DMS53 treated with DMSO at 0.1 percent for 48 hours (cell line): ENCODE data around the gene LSM7.
A peak's percentile ranks its signal among the peaks of the same experiment; 100 is the strongest.

Experiments
- DNase-seq: peaks from one replicate; lab custom pipeline; 2025; ENCODE audit not compliant: unreplicated experiment; lab: John Stamatoyannopoulos, UW

LSM7 gene

GRCh38 chr19:2328401-2329148 lies at the start of gene LSM7, which contains the start of gene SPPL2B:
Gene LSM7 (minus strand): TSS chr19:2328586. CDS start chr19:2328566, 20 bp downstream.
Gene SPPL2B (plus strand): TSS chr19:2328684. CDS start chr19:2328710, 26 bp downstream.
- peak; percentile 67 for DNase-seq

GRCh38 chr19:2376784-2377519 lies 48.6 kb upstream of the LSM7 start:
- DNase-seq, result peak; percentile 4

GRCh38 chr19:2375353-2376121 lies 47.2 kb upstream of the LSM7 start:
- DNase-seq, result no peak

DNA sequence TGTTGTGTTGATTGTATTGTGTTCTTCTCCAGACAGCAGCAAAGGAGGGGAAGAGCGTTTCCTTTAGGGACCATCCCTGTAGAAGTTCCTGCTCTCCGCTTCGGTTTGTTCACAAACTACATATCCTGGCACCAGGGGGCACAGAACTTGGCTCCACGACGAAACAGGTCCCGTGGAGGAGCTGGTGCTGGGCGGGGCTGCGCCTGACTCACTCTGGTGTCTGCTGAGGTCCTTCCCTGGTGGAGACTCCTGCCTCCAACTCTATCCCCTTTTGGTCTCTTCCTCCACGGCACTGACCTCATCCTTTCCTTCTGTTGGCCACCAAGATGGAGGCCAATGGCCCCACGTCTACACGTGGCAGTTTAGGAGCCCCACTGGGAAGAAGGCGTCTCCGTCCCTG lies 46.4 kb upstream of the LSM7 start:
- DNase-seq, result no peak

DNA sequence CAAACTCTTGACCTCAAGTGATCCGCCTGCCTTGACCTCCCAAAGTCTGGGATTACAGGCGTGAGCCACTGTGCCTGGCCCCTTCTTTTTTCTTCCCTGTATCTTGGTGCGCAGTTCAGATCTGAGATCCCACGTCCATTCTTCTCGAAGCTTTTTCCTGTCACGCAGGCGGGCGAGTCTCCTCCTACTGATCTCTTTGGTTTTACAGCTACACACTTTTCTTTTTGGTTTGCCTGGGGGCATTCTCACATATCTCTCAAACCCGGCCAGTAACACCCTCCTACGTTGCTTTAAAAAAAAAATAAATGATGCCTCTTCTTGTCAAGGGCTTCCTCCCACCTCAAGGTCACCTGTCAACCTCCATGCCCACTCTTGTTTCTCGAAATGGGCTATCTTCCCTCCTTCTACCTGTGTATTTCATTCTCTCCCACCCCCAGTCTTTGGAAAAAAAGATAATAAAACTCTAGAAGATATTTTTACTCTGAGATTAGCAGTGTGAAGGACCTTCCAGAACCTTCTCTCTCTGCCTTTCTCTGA lies 43.8 kb upstream of the LSM7 start:
- no peak for DNase-seq

DNA sequence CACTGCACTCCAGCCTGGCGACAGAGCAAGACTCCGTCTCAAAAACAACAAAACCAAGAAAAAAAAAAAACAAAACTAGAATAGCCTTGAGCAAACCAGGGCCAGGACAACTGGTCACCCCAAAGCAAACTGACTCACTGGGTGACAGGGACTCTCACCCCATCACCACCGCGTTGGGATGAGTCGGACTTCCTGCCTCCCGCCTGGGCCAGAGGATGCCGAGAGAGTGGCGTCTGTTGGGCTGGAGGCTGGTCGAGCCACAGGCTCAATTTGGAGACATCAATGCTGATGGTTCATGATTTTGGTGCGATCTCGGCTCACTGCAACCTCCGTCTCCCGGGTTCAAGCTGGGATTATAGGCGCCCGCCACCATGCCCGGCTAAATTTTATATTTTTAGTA lies 43.3 kb upstream of the LSM7 start:
- DNase-seq, result no peak

- DNase-seq, result no peak
These were observed 37.0 kb upstream of the LSM7 start for GRCh38 chr19:2365201-2365970.

- no peak for DNase-seq
These were observed 35.0 kb upstream of the LSM7 start for GRCh38 chr19:2363419-2363818.

DNA sequence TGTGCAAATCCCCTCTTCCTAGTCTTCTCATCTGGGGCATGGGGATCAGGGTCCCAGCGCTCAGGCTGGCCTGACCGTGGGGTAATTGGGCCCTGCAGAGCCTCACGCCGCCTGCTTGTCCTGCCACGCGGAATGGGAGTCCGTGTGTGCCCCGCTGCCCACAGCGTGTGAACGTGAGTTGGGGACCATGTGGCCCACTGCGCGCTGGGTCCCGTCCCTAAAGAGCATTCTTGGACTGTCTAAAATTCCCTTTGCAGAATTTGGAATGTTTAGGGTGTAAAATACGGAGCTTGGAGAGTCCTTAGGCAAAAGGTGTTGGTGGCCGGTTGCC lies 34.5 kb upstream of the LSM7 start:
- DNase-seq, result no peak

GRCh38 chr19:2362046-2362969 lies 33.9 kb upstream of the LSM7 start:
- DNase-seq, result no peak

DNA sequence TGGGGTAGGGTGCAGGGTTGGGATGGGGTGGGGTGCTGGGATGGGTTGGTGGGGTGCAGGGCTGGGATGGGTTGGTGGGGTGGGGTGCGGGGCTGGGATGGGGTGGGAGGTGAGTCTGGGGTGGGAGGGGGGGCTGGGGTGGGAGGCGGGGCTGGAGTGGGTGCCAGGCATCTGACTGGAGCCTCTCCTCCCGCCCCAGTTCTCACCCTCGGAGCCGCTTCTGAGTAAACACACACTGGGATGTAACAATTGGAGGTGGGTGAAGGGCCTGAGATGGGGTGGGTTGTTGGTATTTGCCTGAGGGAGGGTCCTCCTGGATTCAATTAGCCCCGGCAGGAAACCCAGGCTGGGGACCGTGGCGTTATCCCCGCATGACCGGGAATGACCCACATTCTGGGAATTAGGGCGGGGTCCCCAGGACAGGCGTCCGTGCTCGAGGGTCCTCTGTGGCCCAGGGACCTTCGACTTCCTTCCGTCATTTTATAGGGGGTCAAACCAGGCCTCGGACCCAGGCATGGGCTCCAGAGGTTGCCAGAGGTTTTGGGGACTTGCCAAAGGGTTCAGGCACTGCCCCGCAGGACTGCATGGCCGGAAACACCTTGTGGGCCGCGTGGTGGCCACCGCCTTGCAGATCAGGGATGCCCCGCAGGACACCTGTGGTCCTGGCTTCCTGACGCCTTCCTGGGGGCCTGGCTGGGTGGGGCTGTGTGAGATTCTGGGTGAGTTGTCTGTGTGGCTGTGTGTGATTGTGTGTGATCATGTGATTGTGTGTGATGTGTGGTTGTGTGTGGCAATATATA lies 33.1 kb upstream of the LSM7 start:
- DNase-seq, result no peak

- no peak for DNase-seq
These were observed 32.4 kb upstream of the LSM7 start for GRCh38 chr19:2360833-2361232.

- DNase-seq, result no peak
These were observed 31.8 kb upstream of the LSM7 start, which contains the start of gene TMPRSS9 for GRCh38 chr19:2359992-2360685. Gene TMPRSS9 (plus strand): TSS chr19:2360265. CDS start chr19:2389786, 29,521 bp downstream.

DNA sequence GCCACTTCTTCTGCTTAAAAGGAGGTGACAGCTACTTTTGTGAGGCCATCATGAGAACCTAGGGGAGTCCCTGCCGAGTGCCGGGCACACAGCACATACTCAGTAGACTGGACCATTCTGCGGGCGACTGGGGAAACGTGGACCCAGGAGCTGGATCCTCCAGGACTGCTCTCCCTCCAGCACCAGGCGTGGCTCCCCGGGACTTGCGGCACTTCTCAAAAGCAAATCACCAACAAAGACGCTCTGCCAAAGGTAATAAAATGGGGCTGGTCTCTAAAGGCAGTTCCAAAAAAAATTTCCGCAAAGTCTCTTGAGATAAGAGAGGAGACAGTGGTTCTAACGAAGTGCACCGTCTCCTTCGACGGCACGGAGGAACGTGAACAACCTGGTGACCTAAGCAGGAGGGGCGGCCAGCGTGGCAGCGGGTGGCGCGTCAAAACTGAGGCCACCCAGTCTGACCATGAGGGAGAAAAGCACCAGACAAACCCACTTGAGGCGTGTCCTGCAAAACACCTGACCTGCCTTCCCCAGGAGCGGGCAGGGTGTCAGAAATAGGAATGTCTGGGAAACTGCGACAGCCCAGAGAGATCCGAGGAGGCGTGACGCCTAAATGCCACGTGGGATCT lies 30.3 kb upstream of the LSM7 start:
- no peak for DNase-seq

DNA sequence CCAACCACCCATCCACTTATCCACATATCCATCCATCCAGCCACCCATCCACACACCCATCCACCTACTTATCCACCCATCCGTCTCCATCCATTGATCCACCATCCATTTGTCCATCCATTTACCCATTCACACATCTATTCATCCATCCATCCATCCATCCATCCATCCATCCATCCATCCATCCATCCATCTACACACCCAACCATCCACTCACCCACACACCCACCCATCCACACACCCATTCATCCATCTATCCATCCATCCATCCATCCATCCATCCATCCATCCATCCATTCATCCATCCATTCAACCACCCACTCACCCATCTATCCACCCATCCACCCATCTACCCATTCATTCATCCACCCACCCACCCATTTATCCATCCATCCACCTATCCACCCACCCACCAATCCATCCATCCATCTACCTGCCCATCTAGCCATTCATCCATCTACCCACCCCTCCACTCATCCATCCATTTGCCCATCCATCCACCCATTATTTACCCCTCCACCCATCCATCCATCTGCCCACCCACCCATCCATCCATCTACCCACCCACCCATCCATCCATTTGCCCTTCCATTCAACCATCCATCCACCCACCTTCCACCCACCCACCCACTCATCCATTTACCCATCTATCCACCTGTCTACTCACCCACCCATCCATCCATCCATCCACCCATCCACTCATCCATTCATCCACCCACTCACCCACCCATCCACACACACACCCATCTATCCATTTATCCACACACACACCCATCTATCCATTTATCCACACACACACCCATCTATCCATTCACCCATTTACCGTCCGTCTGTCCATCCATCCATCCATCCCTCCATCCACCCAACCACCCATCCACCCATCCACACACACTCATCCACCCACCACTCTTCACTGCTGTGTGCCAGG lies 29.2 kb upstream of the LSM7 start:
- DNase-seq, result no peak

DNA sequence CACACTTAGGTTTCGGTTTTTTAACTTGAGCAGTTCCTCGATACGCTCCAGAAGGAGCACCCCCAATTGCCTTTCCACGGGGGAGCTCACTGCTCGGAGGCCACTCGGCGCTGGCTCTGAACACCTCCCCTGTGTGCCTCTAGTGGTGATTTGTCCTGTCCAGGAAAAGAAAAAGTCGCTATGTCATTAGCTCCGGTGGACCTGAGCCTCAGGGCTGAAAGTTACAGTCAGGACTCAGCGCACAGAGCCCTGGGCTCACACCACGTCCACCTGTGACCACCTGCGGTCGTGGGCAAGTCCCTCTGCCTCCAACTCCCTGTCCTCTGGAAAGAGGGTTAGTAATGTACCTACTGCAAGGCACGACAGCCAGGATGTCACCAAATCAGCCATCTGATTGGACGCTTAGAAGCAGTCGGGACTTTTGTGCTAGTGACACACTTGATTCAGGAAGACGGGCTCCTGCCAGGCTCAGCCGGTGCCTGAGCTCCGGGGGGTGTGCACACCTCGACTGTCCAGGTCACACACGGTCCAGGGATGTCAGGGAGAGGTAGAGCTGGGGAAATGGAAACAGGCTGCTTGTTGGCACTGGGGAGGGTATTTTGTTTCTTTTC lies 27.8 kb upstream of the LSM7 start:
- DNase-seq, result no peak
